Right lobe of liver (tissue), 6 donors: ENCODE measurements around the gene KCNQ2. TPM values are rescaled to one million over a fixed set of nuclear protein-coding genes. Genes with fewer than 3 reads are reported as not detected.
A peak's percentile ranks its signal among the peaks of the same experiment; 100 is the strongest.

Source experiments
- ATAC-seq, 4 donors: fragments of 200-7000 bp; cut with Tn5 transposase; one replicate each; pipeline ENCODE4 v1.9.1; 2020; ENCODE audit warnings: mild to moderate bottlenecking in 4 of 4, moderate library complexity in 4 of 4
- DNase-seq, 3 donors: peaks; one replicate each; pipeline ENCODE4 v3.0.0-alpha.2; 2020
- H3K27ac ChIP-seq, 3 donors: fragments of 200-600 bp; one replicate each; pipeline ENCODE4 v1.8.0; 2022
- H3K27me3 ChIP-seq, 2 donors: fragments of 200-600 bp; one replicate each; pipeline ENCODE4 v1.8.0; 2022
- H3K36me3 ChIP-seq, 4 donors: fragments of 200-600 bp; sonication (generic) in 1 of 4; one replicate each; pipeline versions ENCODE4 v1.5.1 to v1.8.0; 2017 to 2022; ENCODE audit warnings: control low read depth in 1 of 4
- H3K4me1 ChIP-seq, 4 donors: fragments of 200-600 bp; sonication (generic) in 1 of 4; one replicate each; pipeline versions ENCODE4 v1.5.1 to v1.8.0; 2017 to 2022; ENCODE audit warnings: control low read depth in 1 of 4
- H3K4me3 ChIP-seq, 3 donors: fragments of 200-600 bp; one replicate each; pipeline ENCODE4 v1.8.0; 2022
- H3K9me3 ChIP-seq, 4 donors: fragments of 200-600 bp; sonication (generic) in 1 of 4; one replicate each; pipeline versions ENCODE4 v1.5.1 to v1.8.0; 2017 to 2022; ENCODE audit warnings: control low read depth in 1 of 4
- POLR2A ChIP-seq: fragments of 450-650 bp; IDR thresholded peaks from one replicate; pipeline ENCODE4 v1.6.1; 2017; ENCODE audit warnings: antibody characterized with exemption, mild to moderate bottlenecking
- WGBS: methylation state at CpG from one replicate; pipeline ENCODE4 v1.1.6; 2018; ENCODE audit warnings: low coverage, low lambda C conversion rate; ENCODE audit not compliant: insufficient coverage; ENCODE audit errors: missing lambda C conversion rate; 5-methylcytosine and 5-hydroxymethylcytosine counted together
- intact Hi-C, 2 donors: fragments of 100-400 bp; cut with DNase I; formaldehyde crosslinking; loops; one replicate each; pipeline versions ENCODE4 v1.11.2 to v1.14.1; 2022
- total RNA-seq, 6 experiments: library from RNA; depleted of rRNA in 2 of 6; stranded (reverse); fragments of >200 nt in 2 of 6; fragmentation: NEBNext Ultra II Directional in 3 of 6; extraction: Animal tissue kit (Norgen Biotek cat#: 25700) in 3 of 6; gene quantifications; one replicate each; pipeline versions ENCODE4 v1.1.0 to v1.2.4, GENCODE V29; 2016 to 2023
- TF ChIP-seq, protein P1 (sequence below), 4 donors: fragments of 200-600 bp in 3 of 4; fragments of 450-650 bp in 1 of 4; IDR thresholded peaks; one replicate each; pipeline versions ENCODE4 v1.5.1 to v1.8.0; 2016 to 2022; ENCODE audit warnings: antibody characterized with exemption in 4 of 4, mild to moderate bottlenecking in 2 of 4
- donor health status: DM: no; HTN: yes; CAD: no.
- donor health status: DM: no; HTN: no; CAD: no.
- donor health status: DM: no; HTN: no; CAD: no.
- donor health status: DM: no; HTN: yes; CAD: no.
- donor health status: DM: no; HTN: yes; CAD: no.

KCNQ2 gene
- total RNA-seq, 6 experiments from 2014 or later, result not detected

DNA sequence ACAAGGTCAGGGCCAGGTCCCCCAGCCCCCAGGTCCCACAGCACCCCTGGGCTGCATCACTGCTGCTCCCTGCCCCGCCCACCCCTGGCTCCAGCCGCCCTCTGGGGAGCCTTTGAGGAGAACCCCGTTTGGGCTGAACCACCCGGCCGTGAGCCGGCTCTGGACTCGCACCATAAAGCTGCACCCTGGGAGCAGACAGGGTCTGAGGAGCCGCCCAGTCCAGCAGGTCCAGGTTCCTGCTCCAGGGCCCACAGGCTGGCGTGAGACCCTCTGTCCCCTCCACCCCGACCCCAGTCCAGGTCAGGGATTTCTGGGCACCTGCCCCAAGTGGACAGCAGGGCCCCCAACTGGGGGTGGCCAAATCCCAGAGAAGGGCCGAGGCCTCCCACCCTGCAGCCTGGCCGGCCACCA lies 119.6 kb downstream of the KCNQ2 start:
- no peak for ATAC-seq
- DNase-seq, result peak in 1 of 3 donors; percentile 39
- Histone ChIP-seq H3K4me1 (peaks cover 0 to 6% (median 3%) of the 10 kb centered on the region in 4 donors), H3K4me3 (no peak overlapping the region), H3K27ac (no peak overlapping the region), H3K36me3 (peaks cover 0 to 3% (median 0%) of the 10 kb centered on the region in 4 donors), H3K27me3 (no peaks in the 10 kb centered on the region), H3K9me3 (no peaks in the 10 kb centered on the region)
- no CpG with 5 or more reads among the region's 12 CpGs for WGBS
- intact Hi-C loops, result no loop called here
- TF ChIP-seq, protein P1, sequence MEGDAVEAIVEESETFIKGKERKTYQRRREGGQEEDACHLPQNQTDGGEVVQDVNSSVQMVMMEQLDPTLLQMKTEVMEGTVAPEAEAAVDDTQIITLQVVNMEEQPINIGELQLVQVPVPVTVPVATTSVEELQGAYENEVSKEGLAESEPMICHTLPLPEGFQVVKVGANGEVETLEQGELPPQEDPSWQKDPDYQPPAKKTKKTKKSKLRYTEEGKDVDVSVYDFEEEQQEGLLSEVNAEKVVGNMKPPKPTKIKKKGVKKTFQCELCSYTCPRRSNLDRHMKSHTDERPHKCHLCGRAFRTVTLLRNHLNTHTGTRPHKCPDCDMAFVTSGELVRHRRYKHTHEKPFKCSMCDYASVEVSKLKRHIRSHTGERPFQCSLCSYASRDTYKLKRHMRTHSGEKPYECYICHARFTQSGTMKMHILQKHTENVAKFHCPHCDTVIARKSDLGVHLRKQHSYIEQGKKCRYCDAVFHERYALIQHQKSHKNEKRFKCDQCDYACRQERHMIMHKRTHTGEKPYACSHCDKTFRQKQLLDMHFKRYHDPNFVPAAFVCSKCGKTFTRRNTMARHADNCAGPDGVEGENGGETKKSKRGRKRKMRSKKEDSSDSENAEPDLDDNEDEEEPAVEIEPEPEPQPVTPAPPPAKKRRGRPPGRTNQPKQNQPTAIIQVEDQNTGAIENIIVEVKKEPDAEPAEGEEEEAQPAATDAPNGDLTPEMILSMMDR (IDR thresholded peaks at IDR 0.05), result no peak
- TF ChIP-seq POLR2A, result no peak

DNA sequence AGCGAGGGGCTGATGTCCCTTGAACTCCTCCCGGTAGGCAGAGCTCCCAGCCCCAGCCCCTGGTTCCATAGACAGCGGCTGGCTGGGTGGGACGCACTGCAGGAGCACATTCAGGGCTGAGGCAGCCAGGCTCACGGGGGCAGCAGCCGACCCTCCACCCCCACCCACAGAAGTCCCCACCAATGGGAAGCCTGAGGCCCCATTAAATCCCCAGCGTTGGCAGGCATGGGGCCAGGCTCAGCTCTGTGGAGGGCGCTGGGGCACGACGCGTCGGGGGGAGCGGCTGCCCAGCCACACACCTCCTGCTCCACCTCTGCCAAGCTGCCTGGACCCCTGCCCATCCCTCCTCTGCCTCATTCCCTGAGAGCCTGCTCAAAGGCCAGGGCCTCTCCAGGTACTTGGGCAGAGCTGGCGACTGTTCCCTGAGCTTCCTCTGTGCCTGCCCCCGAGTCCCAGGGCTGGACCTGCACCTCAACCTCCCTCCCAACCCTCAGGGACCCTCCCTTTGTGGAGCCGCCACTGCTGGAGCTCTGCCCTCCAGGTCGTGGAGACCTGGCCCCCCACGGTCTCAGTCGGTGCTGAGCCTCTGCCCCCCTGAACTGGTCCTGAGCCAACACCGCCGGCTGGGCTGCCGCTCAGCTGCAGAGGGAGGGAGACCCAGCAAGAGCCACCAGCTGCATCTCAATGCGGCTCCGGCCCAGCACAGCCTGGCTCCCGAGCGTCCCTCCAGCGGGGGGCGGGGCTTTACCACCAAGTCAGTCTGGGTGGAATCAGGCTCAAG lies 120.5 kb downstream of the KCNQ2 start:
- WGBS, result 11% methylated on average over 13 of the region's 28 CpGs
- no peak overlapping the region for H3K4me3 ChIP-seq
- no peak overlapping the region for H3K27ac ChIP-seq
- H3K27me3 ChIP-seq, result no peaks in the 10 kb centered on the region
- ATAC-seq (peak; percentile 12 to 48 (median 32)), DNase-seq (peak in 1 of 3 donors; percentile 47)
- TF ChIP-seq, protein P1 (IDR thresholded peaks at IDR 0.05), result no peak
- TF ChIP-seq POLR2A, result no peak
- intact Hi-C loops, result no loop called here
- no peaks in the 10 kb centered on the region for H3K9me3 ChIP-seq
- H3K36me3 ChIP-seq, result peaks cover 0 to 3% (median 0%) of the 10 kb centered on the region in 4 donors
- no peaks in the 10 kb centered on the region for H3K4me1 ChIP-seq

DNA sequence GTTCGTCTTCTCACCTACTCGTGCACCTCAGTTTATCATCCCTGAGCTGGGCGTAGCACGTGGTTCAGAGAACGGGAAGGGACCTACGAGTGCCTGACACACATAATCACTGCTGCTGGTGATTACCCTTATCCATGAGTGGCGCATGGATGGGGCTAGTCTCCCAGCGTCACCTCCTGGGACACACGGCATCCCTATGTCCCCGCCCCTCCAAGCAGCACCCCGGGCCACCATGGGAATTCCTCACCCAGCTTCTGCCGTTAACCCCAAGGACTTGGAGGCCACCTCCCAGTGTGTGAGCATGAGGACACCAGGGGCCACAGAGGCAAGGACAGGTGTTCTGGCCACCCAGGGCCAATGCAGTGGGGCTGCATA lies 121.1 kb downstream of the KCNQ2 start:
- Histone ChIP-seq H3K4me3 (no peak overlapping the region), H3K27me3 (no peaks in the 10 kb centered on the region), H3K4me1 (no peaks in the 10 kb centered on the region), H3K9me3 (no peaks in the 10 kb centered on the region), H3K27ac (no peak overlapping the region), H3K36me3 (peaks cover 0 to 3% (median 0%) of the 10 kb centered on the region in 4 donors)
- TF ChIP-seq, protein P1 (IDR thresholded peaks at IDR 0.05), result no peak
- no peak for TF ChIP-seq POLR2A
- ATAC-seq (peak in 1 of 4 donors; percentile 15), DNase-seq (no peak)
- intact Hi-C loops, result no loop called here
- WGBS, result 78% methylated on average over 10 of the region's 12 CpGs

DNA sequence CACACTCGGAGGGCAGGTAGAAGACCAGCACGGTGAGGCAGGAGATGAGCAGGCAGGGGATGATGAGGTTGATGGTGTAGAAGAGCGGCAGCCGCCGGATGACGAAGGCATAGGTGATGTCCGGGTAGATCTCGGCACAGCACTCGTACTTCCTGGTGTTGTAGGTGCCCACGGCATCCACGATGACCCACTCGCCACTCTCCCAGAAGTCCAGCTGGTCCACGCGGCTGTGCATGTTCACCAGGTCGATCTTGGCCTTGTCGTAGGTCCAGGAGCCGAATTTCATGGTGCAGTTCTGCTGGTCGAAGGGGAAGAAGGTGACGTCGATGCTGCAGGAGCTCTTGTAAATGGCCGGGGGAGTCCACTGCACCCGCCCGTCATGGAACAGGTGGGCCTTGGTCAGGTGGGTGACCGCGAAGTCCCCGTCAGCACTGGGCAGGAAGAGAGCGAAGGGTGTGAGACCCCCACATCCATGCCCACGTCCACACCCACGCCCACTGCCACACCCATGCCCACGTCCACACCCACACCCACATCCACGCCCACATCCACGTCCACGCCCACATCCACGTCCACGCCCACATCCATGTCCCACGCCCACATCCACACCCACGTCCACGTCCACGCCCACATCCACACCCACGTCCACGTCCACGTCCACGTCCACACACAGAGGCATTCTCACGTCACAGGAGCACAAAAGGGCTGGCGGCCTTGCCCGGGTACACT lies 121.7 kb downstream of the KCNQ2 start:
- Histone ChIP-seq H3K4me3 (no peak overlapping the region), H3K27ac (no peak overlapping the region), H3K36me3 (peaks cover 0 to 3% (median 0%) of the 10 kb centered on the region in 4 donors), H3K27me3 (no peaks in the 10 kb centered on the region), H3K9me3 (no peaks in the 10 kb centered on the region), H3K4me1 (no peaks in the 10 kb centered on the region)
- peak in 1 of 3 donors; percentile 48 for DNase-seq
- peak in 1 of 4 donors; percentile 1 for ATAC-seq
- TF ChIP-seq POLR2A, result no peak
- TF ChIP-seq, protein P1 (IDR thresholded peaks at IDR 0.05), result no peak
- intact Hi-C loops, result no loop called here
- WGBS, result 71% methylated on average over 19 of the region's 46 CpGs

Other genes starting within 250 kb of the KCNQ2 start
- not detected for gene BIRC7, start 236.8 kb downstream of the KCNQ2 start, total RNA-seq
- not detected for gene NKAIN4, start 218.2 kb downstream of the KCNQ2 start, total RNA-seq
- 10 to 100 TPM; 17.4 to 42.8 (median 29.5) TPM for gene ARFGAP1, start 199.8 kb downstream of the KCNQ2 start, total RNA-seq
- not detected for gene COL20A1, start 179.5 kb downstream of the KCNQ2 start, total RNA-seq
- gene CHRNA4, start 111.3 kb downstream of the KCNQ2 start, total RNA-seq, result 100 to 1,000 TPM in 1 of 6 experiments, 10 to 100 TPM in 3, 1 to 10 TPM in 2; 4.6 to 165 (median 26.8) TPM
- 100 to 1,000 TPM in 2 of 6 experiments, 1 to 10 TPM in 1, under 1 TPM in 3; 0.22 to 153 (median 1.0) TPM for gene EEF1A2, start 26.4 kb upstream of the KCNQ2 start, total RNA-seq
- gene PPDPF, start 48.1 kb upstream of the KCNQ2 start, total RNA-seq, result 10 to 100 TPM; 50.2 to 99.4 (median 76.7) TPM
- gene PTK6, start 64.7 kb upstream of the KCNQ2 start, total RNA-seq, result 10 to 100 TPM in 1 of 6 experiments, 1 to 10 TPM in 3, under 1 TPM in 2; 0.78 to 11.0 (median 3.6) TPM
- not detected for gene SRMS, start 75.1 kb upstream of the KCNQ2 start, total RNA-seq
- not detected for gene FNDC11, start 81.5 kb upstream of the KCNQ2 start, total RNA-seq
- gene HELZ2, start 101.6 kb upstream of the KCNQ2 start, total RNA-seq, result 10 to 100 TPM; 14.8 to 30.3 (median 24.1) TPM
- 1 to 10 TPM; 3.2 to 7.0 (median 5.1) TPM for gene GMEB2, start 154.4 kb upstream of the KCNQ2 start, total RNA-seq
- 1 to 10 TPM in 1 of 6 experiments, under 1 TPM in 5; 0.43 to 1.6 (median 0.77) TPM for gene STMN3, start 180.8 kb upstream of the KCNQ2 start, total RNA-seq
- gene RTEL1, start 185.7 kb upstream of the KCNQ2 start, total RNA-seq, result 10 to 100 TPM in 5 of 6 experiments, 1 to 10 TPM in 1; 9.6 to 16.3 (median 12.4) TPM
- gene TNFRSF6B, start 224.0 kb upstream of the KCNQ2 start, total RNA-seq, result 1 to 10 TPM in 1 of 6 experiments, under 1 TPM in 2, not detected in 3; 0.56 to 1.0 (median 0.62) TPM
- 10 to 100 TPM; 16.0 to 22.2 (median 20.2) TPM for gene ARFRP1, start 235.3 kb upstream of the KCNQ2 start, total RNA-seq
- 10 to 100 TPM; 18.7 to 68.9 (median 31.9) TPM for gene ZGPAT, start 235.4 kb upstream of the KCNQ2 start, total RNA-seq